Stimulated activated CD8-positive, alpha-beta memory T cell treated with anti-CD3 and anti-CD28 coated beads, Interleukin-12 subunit alpha, Interleukin-12 subunit beta, amount 100 ng/mL, for 4 hours (primary cell): ENCODE measurements around the gene TNIK.
"Not testable (repeated sequence)": the region's sequence is repeated elsewhere in the genome, so short reads cannot be mapped to it uniquely, and the experiment has no call there.

Experiments used
- DNase-seq: peaks from one replicate; pipeline ENCODE4 v3.0.0-alpha.2; 2020; ENCODE audit warnings: low read depth

The TNIK gene

DNA sequence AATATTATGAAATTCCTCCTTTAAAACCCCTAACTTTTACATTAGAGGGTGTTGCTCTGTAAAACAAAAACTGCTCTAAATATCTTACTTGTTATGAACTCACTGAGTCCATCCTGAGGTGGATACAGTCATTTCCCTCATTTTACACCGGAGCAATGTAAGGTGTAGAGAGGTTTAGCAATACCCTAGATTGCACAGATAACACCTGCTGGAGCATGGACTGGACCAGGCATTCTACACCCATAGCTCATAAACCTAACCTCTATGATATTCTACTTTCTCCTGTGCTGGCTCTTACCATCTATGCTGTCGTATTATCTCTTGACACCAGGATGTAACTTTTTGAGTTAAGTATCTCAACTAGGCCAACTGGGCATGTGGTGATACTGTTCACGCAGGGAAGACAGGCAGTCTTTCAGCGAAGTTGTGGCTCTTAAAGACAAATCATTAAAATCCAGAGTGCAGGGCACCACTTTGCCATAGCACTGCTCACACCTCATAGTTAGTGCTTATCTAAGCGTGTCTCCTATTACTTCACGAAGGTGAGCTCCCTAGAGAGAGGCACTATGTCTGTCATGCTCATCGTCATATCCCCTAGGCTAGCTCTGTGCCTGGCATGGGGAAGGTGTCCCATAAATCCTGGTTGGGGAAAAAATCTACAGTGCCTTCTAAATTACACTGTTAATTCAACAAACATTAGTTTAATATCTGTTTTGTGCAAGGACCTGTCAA, 333.6 kb downstream of the TNIK start:
- no peak for DNase-seq

DNA sequence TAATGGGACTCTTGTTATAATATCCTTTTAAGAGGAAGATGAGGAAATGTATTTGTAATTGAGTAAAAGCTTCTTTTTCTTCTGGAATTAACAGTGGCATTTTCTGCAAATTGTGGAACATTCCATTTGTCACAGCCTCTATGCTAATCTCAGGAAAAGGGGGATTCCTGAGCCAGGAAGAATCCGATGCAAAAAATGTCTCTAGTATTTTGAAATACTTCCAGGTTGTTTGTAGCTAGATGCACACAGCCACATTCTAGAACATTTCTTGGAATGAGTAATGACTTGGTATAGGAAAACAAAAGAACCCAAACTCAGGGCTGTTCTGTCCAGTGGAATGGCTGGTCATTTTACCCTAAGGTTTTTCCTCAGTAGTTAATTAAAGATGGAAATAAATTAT, 335.2 kb downstream of the TNIK start:
- no peak for DNase-seq

DNA sequence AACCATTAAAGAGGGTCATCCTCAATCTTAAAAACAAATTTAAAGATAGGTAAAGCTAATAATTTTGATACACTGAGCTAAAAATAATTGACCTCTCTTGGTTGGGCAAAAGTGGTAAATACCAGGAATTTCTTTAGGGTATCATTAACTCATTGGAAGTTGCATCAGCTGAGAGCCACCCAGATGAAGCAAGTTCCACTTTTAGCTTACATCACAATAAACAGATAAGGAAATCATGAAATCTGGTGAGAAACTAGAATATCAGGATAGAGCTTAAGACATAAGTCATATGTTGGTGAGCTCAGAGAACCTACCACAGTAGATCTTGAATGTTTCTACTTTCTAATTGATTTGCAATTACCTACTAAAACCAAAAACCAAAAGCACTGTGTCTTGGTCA, 336.3 kb downstream of the TNIK start:
- no peak for DNase-seq

DNA sequence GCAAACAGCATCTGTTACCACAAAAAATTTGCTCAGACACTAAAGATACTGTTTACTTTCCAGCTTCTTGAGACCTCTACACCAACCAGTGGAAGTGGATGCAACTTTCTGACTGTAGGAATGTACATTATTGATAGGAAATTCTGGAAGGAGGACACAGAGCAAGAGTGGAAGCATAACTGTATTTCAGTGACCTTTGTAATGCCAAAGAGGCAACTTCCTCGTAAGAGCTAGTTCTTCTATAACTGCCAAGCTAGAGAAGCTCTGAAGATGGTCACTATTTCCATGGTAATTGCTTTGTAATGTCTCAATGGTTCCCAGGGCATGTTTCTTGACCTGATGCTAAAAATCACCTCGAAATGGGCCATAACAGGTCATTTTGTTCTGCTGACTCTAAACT, 337.3 kb downstream of the TNIK start:
- DNase-seq, result no peak

DNA sequence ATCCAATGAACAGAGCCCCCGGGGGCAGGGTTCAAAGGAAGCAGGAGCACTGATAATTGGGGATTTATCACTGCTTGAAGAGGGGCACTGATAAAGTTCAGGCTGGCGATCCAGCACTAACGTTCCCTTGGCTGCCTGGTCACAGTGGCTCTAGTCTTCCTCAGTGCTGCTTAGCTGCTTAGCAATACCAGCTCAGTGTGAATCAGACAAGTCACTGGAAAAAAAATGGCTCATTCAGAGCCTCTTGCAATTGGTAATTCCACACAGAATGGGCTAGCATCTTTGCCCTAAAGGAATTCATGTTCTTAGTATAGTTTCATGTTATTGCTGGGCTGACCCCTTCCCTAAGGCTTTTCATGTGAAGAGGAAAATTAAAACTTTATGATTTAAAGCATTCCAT, 338.0 kb downstream of the TNIK start:
- DNase-seq, result no peak

DNA sequence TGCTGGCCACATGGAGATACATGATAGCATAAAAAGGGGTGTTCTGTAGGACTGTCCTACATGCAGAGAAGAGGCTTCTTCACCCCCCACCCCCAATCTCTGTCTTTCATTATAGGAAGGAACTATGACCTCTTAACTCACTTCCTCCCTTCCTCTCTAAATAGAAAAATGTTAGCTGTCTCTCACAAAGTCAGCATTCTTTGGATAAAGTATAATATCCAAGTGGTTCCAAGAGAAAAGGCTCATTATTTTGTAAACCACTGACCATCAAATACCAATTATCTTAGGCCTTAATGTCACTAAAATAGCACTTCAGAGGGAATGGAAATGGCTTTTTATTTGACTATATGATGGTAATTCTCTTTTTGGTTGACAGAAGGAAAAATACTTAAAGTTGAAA, 338.4 kb downstream of the TNIK start:
- DNase-seq, result no peak

DNA sequence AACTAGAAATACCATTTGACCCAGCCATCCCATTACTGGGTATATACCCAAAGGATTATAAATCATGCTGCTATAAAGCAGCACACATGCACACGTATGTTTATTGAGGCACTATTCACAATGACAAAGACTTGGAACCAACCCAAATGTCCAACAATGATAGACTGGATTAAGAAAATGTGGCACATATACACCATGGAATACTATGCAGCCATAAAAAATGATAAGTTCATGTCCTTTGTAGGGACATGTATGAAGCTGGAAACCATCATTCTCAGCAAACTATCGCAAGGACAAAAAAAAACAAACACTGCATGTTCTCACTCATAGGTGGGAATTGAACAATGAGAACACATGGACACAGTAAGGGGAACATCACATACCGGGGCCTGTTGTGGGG, 340.8 kb downstream of the TNIK start:
- DNase-seq, result not testable (repeated sequence)

DNA sequence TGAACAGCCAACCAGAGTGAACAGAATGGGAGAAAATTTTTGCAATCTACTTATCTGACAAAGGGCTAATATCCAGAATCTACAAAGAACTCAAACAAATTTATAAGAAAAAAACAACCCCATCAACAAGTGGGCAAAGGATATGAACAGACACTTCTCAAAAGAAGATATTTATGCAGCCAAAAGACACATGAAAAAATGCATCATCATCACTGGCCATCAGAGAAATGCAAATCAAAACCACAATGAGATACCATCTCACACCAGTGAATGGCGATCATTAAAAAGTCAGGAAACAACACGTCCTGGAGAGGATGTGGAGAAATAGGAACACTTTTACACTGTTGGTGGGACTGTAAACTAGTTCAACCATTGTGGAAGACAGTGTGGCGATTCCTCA, 341.2 kb downstream of the TNIK start:
- DNase-seq, result not testable (repeated sequence)

DNA sequence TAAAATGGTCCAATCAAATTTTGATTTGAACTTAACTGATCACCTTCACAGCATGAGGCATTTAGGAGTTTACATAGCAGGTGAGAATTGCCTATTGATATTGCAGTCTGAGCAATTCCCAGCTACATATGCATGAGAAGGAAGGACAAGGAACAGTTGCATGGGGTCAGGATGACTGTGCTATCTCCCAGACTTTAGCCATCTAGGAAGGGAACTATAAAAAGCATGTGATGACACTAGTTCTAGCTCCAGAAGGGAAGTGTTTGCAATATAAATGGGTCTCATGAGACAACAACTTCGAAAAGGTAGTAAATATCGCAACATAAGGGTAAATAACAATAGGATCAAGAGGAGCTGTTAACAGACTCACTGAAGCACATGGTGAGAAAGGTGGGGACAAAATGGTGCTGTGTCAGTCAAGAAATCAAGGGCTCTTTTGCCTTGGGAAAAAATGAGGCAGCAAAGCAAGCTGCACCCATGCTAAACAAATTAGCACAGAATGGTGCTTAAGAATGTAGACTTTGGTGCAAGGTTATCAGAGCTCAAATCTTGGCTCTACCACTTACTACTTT, 343.3 kb downstream of the TNIK start:
- DNase-seq, result no peak

DNA sequence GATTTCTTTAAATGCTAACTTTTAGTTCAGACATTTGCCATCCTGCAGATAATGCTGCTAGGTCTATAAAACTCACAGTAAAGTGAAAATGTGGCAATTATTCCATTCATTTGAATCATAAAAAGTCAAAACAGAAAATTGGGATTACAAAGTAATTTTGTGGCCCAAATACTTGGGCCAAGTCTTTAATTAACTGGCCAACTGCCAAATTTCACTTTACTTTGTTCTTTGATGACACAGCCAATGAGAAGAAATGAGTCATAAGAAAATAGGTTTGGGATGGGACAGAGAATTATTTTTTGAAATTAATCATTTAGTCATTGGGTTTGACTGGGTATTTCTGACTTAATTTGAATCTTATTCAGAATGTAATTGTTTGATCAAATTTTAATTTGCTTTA, 343.8 kb downstream of the TNIK start:
- DNase-seq, result no peak

DNA sequence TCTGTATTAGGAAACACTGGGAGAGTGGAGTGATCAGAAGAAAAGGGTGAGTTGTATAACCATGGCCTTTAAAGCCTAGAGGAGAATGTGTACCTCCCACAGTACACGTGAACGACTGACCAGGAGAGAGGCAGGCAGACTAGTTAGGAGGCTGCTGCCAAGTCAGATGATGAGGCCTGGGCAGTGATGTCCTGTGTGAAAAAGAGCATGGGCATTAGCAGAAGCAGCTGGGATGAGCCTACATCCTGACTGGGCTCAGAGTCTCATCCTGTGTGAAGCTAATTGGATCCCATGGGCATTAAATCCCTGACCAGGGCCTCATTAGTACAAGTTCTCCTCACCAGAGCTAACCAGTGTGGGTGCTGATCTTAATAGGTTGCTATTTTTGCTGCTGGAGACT, 344.5 kb downstream of the TNIK start:
- DNase-seq, result no peak

DNA sequence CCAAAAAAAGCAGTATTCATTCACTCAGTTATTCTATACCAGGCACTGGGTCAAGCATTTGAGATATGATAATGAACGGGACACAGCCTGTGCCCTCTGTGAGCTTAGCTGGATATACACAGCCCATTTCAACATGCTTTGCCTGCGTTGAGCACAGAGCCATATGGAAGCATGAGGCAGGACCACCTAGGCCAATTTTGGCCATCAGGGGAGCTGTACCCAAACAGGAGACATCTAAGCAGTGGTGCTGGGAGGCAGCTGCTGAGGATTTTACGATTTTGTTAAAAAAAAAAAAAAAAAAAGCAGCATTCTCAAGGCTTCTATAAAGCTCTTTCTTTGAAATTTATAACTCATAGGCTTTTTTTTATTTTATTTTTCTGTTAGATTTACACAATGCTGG, 346.5 kb downstream of the TNIK start:
- DNase-seq, result no peak

DNA sequence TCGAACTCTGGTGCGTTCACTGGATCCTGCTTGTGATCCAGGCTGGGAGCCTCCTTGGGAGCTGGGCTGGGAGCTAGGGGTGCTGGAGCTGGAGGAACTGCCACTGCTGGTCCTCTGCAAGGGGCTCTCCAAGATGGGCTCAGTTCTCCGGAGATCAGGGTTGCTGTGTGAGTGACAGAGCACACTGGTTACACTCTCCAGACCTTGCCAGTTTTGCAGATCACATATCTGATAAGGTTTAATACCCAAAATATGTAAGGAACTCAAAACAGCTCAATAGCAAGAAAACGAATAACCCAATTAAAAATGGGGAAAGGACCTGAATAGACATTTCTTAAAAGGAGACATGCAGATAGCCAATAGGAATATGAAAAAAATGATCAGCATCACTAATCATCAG, 349.5 kb downstream of the TNIK start:
- no peak for DNase-seq

DNA sequence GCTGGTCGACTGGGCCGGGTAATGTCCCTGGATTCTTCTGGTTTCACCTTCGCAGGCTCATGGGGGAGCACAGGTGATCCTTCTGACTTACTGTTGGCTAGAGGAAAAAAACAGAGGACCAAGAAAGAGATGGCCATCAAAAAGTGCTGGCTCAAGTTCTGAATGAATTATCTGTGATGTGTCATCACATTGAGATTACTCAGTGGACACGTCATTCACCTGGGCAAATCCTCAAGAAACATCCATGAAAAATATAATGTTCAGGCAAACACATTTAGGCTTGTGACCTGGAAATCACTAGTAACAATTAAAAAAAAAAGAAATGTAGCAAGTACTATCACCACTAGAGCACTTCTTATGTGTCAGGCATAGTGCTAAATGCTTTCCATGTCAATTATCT, 352.1 kb downstream of the TNIK start:
- no peak for DNase-seq

DNA sequence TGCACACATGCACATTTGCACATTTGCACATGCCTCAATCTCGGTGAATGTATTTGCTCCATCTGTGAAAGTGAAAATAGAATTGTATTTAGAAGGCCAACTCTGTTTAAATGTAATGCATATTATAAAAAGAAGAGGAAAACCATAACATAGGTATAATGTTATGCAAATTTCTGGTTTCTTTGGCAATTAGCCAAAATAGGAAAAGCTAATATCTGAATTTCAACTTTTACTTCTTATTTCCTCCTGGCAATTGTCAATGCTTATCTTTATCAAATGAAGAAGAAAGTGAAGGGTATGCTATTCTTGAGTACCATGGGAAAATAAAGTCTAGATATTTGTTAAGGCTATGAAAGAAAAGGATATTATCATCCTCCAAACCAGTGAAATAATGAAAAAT, 357.0 kb downstream of the TNIK start:
- DNase-seq, result no peak

DNA sequence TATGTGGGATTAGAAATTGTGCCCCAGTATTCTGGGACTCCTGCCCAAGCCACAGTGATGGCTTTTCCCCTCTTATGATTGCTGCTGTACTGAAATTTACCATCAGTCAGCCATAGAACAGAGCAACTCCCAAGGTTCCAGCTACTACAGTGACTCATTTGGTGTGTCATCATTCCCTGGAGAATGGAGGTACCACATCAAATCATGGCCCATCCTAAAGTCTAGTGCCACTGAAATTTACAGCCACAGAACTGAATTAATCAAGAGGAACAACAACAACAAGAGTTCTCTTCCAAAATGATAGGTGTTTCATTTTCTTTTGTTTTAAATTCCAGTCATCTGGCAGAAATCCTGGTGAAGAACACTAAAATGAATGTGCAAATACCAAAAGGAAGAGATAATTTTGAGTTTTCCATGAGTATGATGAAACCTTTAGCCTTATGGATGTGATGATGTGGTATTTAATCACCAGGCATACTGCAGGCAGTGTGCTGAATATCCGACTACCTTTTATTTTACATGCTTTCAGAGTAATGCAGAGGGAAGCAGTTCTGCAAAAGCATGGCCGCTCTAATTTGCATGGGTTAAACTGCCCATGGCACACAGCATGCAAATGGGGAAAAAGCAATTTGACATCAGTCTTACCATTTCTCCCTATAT, 358.1 kb downstream of the TNIK start:
- DNase-seq, result no peak

DNA sequence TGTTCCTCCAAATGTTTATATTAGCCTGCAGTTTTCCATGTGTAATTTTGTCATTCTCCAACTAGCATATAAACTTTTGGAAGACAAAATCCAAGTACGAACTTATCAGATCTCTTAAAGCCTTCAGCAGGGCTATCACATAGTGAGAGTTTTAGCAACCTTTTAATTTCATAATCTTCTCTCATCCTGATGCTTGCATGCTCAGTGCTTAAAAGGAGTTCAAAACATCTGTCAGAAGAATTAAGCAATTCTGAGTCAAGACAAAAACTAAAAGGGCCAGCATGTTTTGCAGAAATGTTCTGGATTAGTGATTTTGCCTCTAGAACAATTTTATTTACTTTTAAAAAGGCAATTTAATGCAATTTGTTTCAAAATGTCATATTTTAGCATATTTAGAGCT, 360.3 kb downstream of the TNIK start:
- no peak for DNase-seq

DNA sequence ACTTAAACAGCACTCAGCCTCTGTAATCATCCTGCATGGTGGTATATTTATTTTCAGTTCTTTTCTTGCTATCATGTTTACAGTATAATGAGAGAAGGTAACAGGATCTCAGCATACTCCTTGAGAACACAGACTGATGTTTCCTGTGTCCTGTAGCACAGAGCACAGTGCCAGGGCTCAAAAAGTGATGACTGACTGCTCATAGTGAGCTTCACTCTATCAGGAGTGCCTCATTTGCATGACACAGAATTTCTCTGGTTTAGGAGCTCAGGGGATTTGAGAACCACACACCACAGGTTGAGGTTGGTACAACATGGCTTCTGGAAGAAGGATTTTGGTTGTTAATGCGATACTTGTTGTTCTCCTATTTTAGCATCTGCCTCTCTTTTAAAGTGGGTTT, 365.1 kb downstream of the TNIK start:
- DNase-seq, result no peak

DNA sequence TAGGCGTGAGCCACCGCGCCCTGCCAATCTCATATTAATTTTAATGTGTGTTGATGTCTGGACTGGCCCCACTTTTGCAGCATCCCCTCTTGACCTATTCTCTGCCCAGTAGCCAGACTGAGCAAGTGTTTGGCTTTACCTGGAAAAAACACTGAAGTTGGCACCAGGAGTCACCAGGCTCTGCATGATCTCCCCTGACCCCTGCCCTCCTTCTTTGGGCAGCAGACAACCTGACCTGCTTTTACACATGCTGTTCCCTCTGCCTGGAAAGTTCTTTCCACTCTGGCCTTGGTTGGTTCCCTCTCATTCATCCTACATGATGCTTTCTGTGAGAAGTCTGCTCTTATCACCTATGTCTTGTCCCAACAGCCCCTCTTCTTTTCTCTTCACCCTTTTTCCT, 365.8 kb downstream of the TNIK start:
- no peak for DNase-seq

DNA sequence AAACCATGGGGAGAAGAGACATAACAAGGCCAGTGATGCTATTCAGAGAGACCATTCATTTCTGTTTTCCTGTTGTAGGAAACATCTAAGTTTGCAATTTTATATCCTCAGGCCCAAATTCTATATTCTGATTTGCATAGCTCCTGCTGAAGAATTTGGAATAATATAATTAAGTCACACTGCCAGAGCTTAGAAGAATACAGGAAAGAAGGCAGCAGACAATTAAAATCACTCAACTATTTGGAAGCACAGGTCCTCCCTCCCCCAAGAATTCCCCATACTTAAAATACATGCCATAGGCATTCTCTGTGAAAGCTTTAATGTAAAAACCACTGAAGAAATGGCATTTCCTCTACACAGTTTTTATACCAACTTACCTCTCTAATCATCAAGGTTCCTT, 366.7 kb downstream of the TNIK start:
- DNase-seq, result no peak

DNA sequence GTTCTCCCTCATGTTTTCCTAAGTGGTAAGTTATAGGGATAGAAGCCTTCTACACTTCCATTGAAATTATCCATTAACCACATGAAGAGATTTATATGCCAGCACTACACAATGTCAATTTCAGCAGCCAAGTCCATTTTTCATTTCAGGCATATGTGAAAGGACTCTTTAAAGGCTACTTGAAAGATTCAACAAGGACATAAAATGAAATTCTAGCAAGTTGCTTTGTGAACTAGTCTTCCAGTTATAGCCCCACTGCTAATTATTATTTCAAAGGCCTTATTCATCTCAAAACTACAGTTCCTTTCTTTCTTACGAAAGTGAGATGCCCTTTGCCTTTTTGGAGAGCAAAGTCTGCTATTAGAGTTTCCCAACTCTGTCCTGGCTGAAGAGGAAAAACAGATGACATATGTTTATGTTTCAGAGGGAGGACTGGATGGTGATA, 367.7 kb downstream of the TNIK start:
- no peak for DNase-seq

DNA sequence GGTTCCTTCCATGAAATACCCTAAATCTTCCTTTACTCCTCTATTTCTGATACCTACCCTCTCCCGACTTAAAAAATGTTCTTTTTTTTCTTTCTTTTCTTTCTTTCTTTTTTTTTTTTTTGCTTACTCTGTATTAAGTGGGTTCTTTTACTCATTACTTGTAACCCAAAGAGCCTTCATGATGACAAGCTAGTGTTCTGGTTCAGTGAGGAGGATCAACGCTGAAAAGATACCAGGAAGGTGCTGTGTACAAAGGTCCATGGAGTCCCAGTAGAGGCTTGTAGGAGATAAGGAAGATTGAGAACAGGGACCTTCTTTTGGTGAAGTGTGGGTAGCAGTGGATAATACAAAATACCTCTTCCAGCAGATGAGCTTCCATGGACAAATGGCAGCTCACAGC, 369.9 kb downstream of the TNIK start:
- DNase-seq, result no peak

DNA sequence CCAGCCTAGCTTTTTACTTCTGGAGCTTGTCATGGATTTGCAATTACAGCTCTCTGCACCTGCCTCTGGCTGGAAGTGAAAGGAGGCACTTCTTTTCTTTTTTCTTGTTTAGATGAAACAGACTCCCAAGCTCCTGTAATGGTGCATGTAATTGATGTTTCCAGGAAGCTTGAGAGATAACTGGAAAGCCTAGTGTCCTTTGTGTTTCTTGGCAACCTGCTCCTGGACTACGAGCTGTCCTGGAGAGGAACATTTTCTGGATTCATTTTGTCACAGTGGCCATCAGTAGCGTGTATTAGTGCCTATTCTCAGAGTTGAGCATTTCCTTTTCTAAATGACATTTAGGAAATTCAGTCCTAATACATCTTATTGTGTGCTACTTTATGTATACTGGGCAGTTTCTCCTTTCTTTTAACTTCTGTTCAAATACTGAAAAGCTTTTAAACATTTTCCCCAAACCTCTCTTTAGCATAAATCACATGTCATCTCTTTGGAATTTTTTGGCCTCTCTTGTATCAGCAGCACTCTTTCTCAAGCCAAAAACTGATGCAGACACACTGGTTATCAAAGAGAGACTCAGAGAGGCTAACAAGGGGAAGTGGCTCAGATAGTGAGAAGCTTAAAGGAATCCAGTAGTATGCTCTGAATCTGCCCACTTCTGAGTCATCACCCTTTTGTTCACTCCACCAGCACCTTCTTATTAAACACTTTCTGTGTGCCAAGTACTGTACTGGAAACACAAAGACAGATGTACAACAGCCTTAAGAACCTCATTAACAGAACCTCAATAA, 371.0 kb downstream of the TNIK start:
- no peak for DNase-seq
